Measurements from ENCODE around the gene P4HB. TPM values are rescaled to one million over a fixed set of nuclear protein-coding genes. Genes with fewer than 3 reads are reported as not detected.

P4HB gene
- total and polyA plus RNA-seq, 2 of the 4 experiments (the other 2 are of a cell fraction) = 599 to 932 TPM

DNA sequence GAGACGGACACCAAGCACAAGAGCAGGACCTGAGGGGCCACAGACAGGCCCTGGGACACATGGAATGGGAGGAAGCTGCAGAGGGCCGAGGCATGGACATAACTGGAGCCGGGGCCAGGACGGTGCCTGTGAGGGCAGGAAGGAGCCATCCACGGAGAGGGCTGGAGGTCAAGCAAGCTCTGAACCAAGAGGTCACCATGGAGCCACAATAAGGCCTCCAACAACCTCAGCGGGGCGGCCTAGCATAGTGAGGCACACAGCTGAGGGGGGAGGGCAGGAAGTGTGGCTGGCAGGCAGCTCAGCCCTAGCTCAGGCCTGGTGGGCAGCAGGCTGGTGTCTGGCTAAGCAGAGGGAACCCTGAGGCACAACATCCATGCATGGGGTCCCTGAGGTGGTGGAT is 31.7 kb downstream of the P4HB start:
- Histone ChIP-seq H4K20me1 (ENCODE audit: insufficient read depth, low read length) (peaks cover 55% of the 10 kb centered on the region), H3K18ac (ENCODE audit: low read depth, low read length) (no peak overlapping the region), H4K8ac (ENCODE audit: low read depth in 2 of 2, low read length in 2 of 2) (no peak overlapping the region), H4K5ac (ENCODE audit: low read depth, low read length) (no peak overlapping the region), H2BK120ac (ENCODE audit: low read depth, low read length) (no peak overlapping the region), H2AK5ac (ENCODE audit: low read depth, low read length) (no peak overlapping the region), H3K4me1 (ENCODE audit: control insufficient read depth, insufficient read depth, low read length) (peaks cover 10% of the 10 kb centered on the region), H3K4ac (ENCODE audit: low read depth, low read length) (no peak overlapping the region), H3K23ac (ENCODE audit: low read depth, low read length) (no peak overlapping the region), H2BK5ac (ENCODE audit: low read depth, low read length, poor library complexity, severe bottlenecking) (no peak overlapping the region), H3K4me2 (ENCODE audit: low read depth, low read length) (no peak overlapping the region), H2AFZ (replicated peaks; ENCODE audit: low read length, poor library complexity) (no peak overlapping the region), H3K9me3 (ENCODE audit: control insufficient read depth, insufficient read depth, low read length) (no peaks in the 10 kb centered on the region), H3K27ac (ENCODE audit: insufficient read depth, low read length) (no peak overlapping the region), H3K14ac (replicated peaks; ENCODE audit: low read depth, low read length) (no peak overlapping the region), H3K9me1 (ENCODE audit: insufficient read depth, low read length) (peaks cover 22% of the 10 kb centered on the region), H3K36me3 (ENCODE audit: control insufficient read depth, insufficient read depth, low read length) (peaks cover 8% of the 10 kb centered on the region; the same call in 1 of the 2 replicates), H3K79me1 (ENCODE audit: low read depth in 1 of 2, low read length in 2 of 2) (peaks cover 21 to 70% of the 10 kb centered on the region in 2 experiments), H3K4me3 (ENCODE audit: insufficient read depth, low read depth, low read length) (no peak overlapping the region), H3K9ac (ENCODE audit: low read depth, low read length) (no peak overlapping the region), H4K91ac (ENCODE audit: insufficient read depth, low read depth, low read length) (no peak overlapping the region), H3K56ac (ENCODE audit: extremely low read depth, insufficient read depth, low read length) (no peak overlapping the region), H2BK15ac (ENCODE audit: low read depth, low read length) (no peak overlapping the region), H2BK20ac (ENCODE audit: low read depth, low read length) (no peak overlapping the region), H3K27me3 (ENCODE audit: control insufficient read depth, insufficient read depth, low read length) (no peaks in the 10 kb centered on the region), H2AK9ac (replicated peaks; ENCODE audit: low read depth, low read length, poor library complexity) (no peak overlapping the region)
- TF ChIP-seq NFE2L2 (IDR thresholded peaks at IDR 0.05; ENCODE audit: low read depth, low read length) (no peak), SMC3 (IDR thresholded peaks at IDR 0.05; ENCODE audit: low read depth, low read length) (no peak), FOS (IDR thresholded peaks at IDR 0.05; ENCODE audit: low read depth, low read length) (no peak)
- TF ChIP-seq, protein P1, sequence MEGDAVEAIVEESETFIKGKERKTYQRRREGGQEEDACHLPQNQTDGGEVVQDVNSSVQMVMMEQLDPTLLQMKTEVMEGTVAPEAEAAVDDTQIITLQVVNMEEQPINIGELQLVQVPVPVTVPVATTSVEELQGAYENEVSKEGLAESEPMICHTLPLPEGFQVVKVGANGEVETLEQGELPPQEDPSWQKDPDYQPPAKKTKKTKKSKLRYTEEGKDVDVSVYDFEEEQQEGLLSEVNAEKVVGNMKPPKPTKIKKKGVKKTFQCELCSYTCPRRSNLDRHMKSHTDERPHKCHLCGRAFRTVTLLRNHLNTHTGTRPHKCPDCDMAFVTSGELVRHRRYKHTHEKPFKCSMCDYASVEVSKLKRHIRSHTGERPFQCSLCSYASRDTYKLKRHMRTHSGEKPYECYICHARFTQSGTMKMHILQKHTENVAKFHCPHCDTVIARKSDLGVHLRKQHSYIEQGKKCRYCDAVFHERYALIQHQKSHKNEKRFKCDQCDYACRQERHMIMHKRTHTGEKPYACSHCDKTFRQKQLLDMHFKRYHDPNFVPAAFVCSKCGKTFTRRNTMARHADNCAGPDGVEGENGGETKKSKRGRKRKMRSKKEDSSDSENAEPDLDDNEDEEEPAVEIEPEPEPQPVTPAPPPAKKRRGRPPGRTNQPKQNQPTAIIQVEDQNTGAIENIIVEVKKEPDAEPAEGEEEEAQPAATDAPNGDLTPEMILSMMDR (conservative IDR thresholded peaks at IDR 0.05; ENCODE audit: low read depth, low read length) = no peak
- TF ChIP-seq, protein P2, sequence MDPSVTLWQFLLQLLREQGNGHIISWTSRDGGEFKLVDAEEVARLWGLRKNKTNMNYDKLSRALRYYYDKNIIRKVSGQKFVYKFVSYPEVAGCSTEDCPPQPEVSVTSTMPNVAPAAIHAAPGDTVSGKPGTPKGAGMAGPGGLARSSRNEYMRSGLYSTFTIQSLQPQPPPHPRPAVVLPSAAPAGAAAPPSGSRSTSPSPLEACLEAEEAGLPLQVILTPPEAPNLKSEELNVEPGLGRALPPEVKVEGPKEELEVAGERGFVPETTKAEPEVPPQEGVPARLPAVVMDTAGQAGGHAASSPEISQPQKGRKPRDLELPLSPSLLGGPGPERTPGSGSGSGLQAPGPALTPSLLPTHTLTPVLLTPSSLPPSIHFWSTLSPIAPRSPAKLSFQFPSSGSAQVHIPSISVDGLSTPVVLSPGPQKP (IDR thresholded peaks at IDR 0.05; ENCODE audit: borderline replicate concordance, low read depth, low read length) = no peak
- in situ Hi-C loops (cut with MboI; ENCODE audit: low sequenced_read_pairs) = no loop called here
- DNase-seq (no peak), ATAC-seq (ENCODE audit: low read depth) (no peak)
- no CpG with 5 or more reads among the region's 7 CpGs for WGBS, 2 experiments (ENCODE audit: extremely low coverage in 2 of 2, insufficient read length in 1 of 2)
- no TSS peak for BruUV-seq (replicated peaks)
- intact Hi-C loops (cut with micrococcal nuclease) = no loop called here
- POLR2A ChIA-PET (ENCODE audit: unreplicated experiment) = no interaction called here
- dilution Hi-C loops (cut with HindIII; ENCODE audit: low sequenced_read_pairs, unreplicated experiment) = no loop called here
- CTCF ChIA-PET = no interaction called here
